IMR-90 (cell line): ENCODE results near the gene TRIO. TPM values are rescaled to one million over a fixed set of nuclear protein-coding genes. Genes with fewer than 3 reads are reported as not detected.

ENCODE experiments used
- ATAC-seq: fragments of 200-7000 bp; cut with Tn5 transposase; 2 replicates; pipeline ENCODE4 v1.9.1; 2020; ENCODE audit warnings: low read depth, mild to moderate bottlenecking, moderate library complexity
- BruUV-seq: library from RNA; stranded (reverse); fragments of 400-500 nt; replicated peaks from 2 replicates; lab custom pipeline; 2021; lab: Mats Ljungman, UMichigan
- CTCF ChIA-PET: fragments of 300-600 bp; formaldehyde crosslinking; extraction: SDS; loops from one replicate; lab custom pipeline; 2021; ENCODE audit warnings: antibody characterized with exemption; lab: Yijun Ruan, JAX
- POLR2A ChIA-PET: fragments of 300-600 bp; sonication (Branson Sonifier 250); formaldehyde crosslinking; loops from one replicate; lab custom pipeline; 2022; ENCODE audit warnings: antibody characterized with exemption; ENCODE audit not compliant: unreplicated experiment; lab: Charles Lee
- DNase-seq: peaks from one replicate; pipeline ENCODE4 v3.0.0; 2013
- H2AFZ ChIP-seq: replicated peaks from 2 replicates; pipeline ENCODE3; 2013; ENCODE audit warnings: low read length, mild to moderate bottlenecking; ENCODE audit not compliant: poor library complexity
- H2AK5ac ChIP-seq: 2 replicates; pipeline ENCODE4 v1.6.1; 2013; ENCODE audit warnings: low read depth, low read length, inconsistent platforms
- H2AK9ac ChIP-seq: replicated peaks from 2 replicates; pipeline ENCODE3; 2013; ENCODE audit warnings: mild to moderate bottlenecking, low read depth, low read length, moderate library complexity; ENCODE audit not compliant: poor library complexity
- H2BK120ac ChIP-seq: 2 replicates; pipeline ENCODE4 v1.6.1; 2013; ENCODE audit warnings: low read depth, low read length, inconsistent platforms
- H2BK15ac ChIP-seq: 3 replicates; pipeline ENCODE4 v1.6.1; 2013; ENCODE audit warnings: low read depth, low read length, inconsistent platforms
- H2BK20ac ChIP-seq: 2 replicates; pipeline ENCODE4 v1.6.1; 2013; ENCODE audit warnings: low read depth, mild to moderate bottlenecking, inconsistent platforms, low read length, moderate library complexity
- H2BK5ac ChIP-seq: 2 replicates; pipeline ENCODE4 v1.6.1; 2013; ENCODE audit warnings: mild to moderate bottlenecking, low read depth, low read length, inconsistent platforms; ENCODE audit not compliant: poor library complexity, severe bottlenecking
- H3K14ac ChIP-seq: replicated peaks from 2 replicates; pipeline ENCODE4 v1.6.1; 2013; ENCODE audit warnings: low read depth, low read length, inconsistent platforms
- H3K18ac ChIP-seq: 2 replicates; pipeline ENCODE4 v1.6.1; 2013; ENCODE audit warnings: low read depth, low read length, control low read depth
- H3K23ac ChIP-seq: 2 replicates; pipeline ENCODE4 v1.6.1; 2013; ENCODE audit warnings: low read depth, low read length, inconsistent platforms
- H3K27ac ChIP-seq: 2 replicates; pipeline ENCODE4 v1.5.1; 2013; ENCODE audit warnings: mild to moderate bottlenecking, control low read depth, low read length; ENCODE audit not compliant: insufficient read depth
- H3K27me3 ChIP-seq: 2 replicates; pipeline ENCODE4 v1.6.1; 2013; ENCODE audit warnings: low read length; ENCODE audit not compliant: control insufficient read depth, insufficient read depth
- H3K36me3 ChIP-seq: 2 replicates; pipeline ENCODE4 v1.6.1; 2013; ENCODE audit warnings: low read length, mixed read lengths; ENCODE audit not compliant: control insufficient read depth, insufficient read depth
- H3K4ac ChIP-seq: 2 replicates; pipeline ENCODE4 v1.6.1; 2013; ENCODE audit warnings: low read depth, low read length, inconsistent platforms
- H3K4me1 ChIP-seq: 2 replicates; pipeline ENCODE4 v1.6.1; 2013; ENCODE audit warnings: low read length, mixed read lengths; ENCODE audit not compliant: control insufficient read depth, insufficient read depth
- H3K4me2 ChIP-seq: 2 replicates; pipeline ENCODE4 v1.6.1; 2013; ENCODE audit warnings: low read depth, mild to moderate bottlenecking, control low read depth, low read length, moderate library complexity
- H3K4me3 ChIP-seq: 2 replicates; pipeline ENCODE4 v1.5.1; 2013; ENCODE audit warnings: low read depth, mild to moderate bottlenecking, control low read depth, low read length, moderate library complexity; ENCODE audit not compliant: insufficient read depth
- H3K56ac ChIP-seq: 2 replicates; pipeline ENCODE4 v1.6.1; 2013; ENCODE audit warnings: low read length, inconsistent platforms; ENCODE audit not compliant: insufficient read depth; ENCODE audit errors: extremely low read depth
- H3K79me1 ChIP-seq, 2 experiments: 2 replicates each; pipeline ENCODE4 v1.6.1; 2013; ENCODE audit warnings: low read length in 2 of 2, inconsistent platforms in 1 of 2, low read depth in 1 of 2
- H3K9ac ChIP-seq: 2 replicates; pipeline ENCODE4 v1.6.1; 2013; ENCODE audit warnings: low read depth, low read length, control low read depth
- H3K9me1 ChIP-seq: 2 replicates; pipeline ENCODE4 v1.6.1; 2013; ENCODE audit warnings: low read length, inconsistent platforms; ENCODE audit not compliant: insufficient read depth
- H3K9me3 ChIP-seq: 2 replicates; pipeline ENCODE4 v1.6.1; 2013; ENCODE audit warnings: low read length; ENCODE audit not compliant: control insufficient read depth, insufficient read depth
- H4K20me1 ChIP-seq: 2 replicates; pipeline ENCODE4 v1.6.1; 2013; ENCODE audit warnings: low read length, inconsistent platforms; ENCODE audit not compliant: insufficient read depth
- H4K5ac ChIP-seq: 2 replicates; pipeline ENCODE4 v1.6.1; 2013; ENCODE audit warnings: mild to moderate bottlenecking, low read depth, low read length, control low read depth
- H4K8ac ChIP-seq, 2 experiments: 2 replicates each; pipeline ENCODE4 v1.6.1; 2013; ENCODE audit warnings: low read depth in 2 of 2, low read length in 2 of 2, control low read depth in 1 of 2, inconsistent platforms in 1 of 2
- H4K91ac ChIP-seq: 2 replicates; pipeline ENCODE4 v1.6.1; 2013; ENCODE audit warnings: low read depth, low read length, inconsistent platforms; ENCODE audit not compliant: insufficient read depth
- BHLHE40 ChIP-seq: fragments of 150-350 bp; IDR thresholded peaks from 2 replicates; pipeline ENCODE4 v1.6.1; 2016; ENCODE audit warnings: mild to moderate bottlenecking, low read depth, low read length
- CEBPB ChIP-seq: IDR thresholded peaks from 2 replicates; pipeline ENCODE4 v1.6.1; 2012; ENCODE audit warnings: low read depth, low read length, improper control_type of control experiment
- CHD1 ChIP-seq: IDR thresholded peaks from 2 replicates; pipeline ENCODE4 v1.6.1; 2012; ENCODE audit warnings: low read depth, low read length, improper control_type of control experiment
- FOS ChIP-seq: fragments of 150-350 bp; IDR thresholded peaks from 2 replicates; pipeline ENCODE4 v1.6.1; 2016; ENCODE audit warnings: low read depth, low read length
- MAFK ChIP-seq: IDR thresholded peaks from 2 replicates; pipeline ENCODE4 v1.6.1; 2012; ENCODE audit warnings: low read depth, low read length, improper control_type of control experiment
- MAZ ChIP-seq: IDR thresholded peaks from 2 replicates; pipeline ENCODE4 v1.6.1; 2012; ENCODE audit warnings: low read depth, mild to moderate bottlenecking, low read length, improper control_type of control experiment, moderate library complexity, borderline replicate concordance
- NFE2L2 ChIP-seq: fragments of 150-350 bp; IDR thresholded peaks from 2 replicates; pipeline ENCODE4 v1.6.1; 2016; ENCODE audit warnings: low read depth, mild to moderate bottlenecking, low read length
- POLR2A ChIP-seq: IDR thresholded peaks from 2 replicates; pipeline ENCODE4 v1.6.1; 2012; ENCODE audit warnings: mild to moderate bottlenecking, low read depth, low read length
- RAD21 ChIP-seq: IDR thresholded peaks from 2 replicates; pipeline ENCODE4 v1.6.1; 2012; ENCODE audit warnings: low read length, improper control_type of control experiment
- RCOR1 ChIP-seq: IDR thresholded peaks from 2 replicates; pipeline ENCODE4 v1.6.1; 2012; ENCODE audit warnings: mild to moderate bottlenecking, low read length, improper control_type of control experiment; ENCODE audit not compliant: insufficient replicate concordance
- RFX5 ChIP-seq: IDR thresholded peaks from 2 replicates; pipeline ENCODE4 v1.8.0; 2012; ENCODE audit warnings: low read depth, mild to moderate bottlenecking, low read length, moderate library complexity
- SMC3 ChIP-seq: fragments of 150-350 bp; IDR thresholded peaks from 2 replicates; pipeline ENCODE4 v1.6.1; 2016; ENCODE audit warnings: low read depth, mild to moderate bottlenecking, antibody characterized with exemption, low read length, moderate library complexity
- WGBS, 2 experiments: methylation state at CpG; one replicate each; pipeline versions ENCODE4 v1.1.5 to v1.1.7; 2013; ENCODE audit warnings: missing lambda C conversion rate in 2 of 2; ENCODE audit not compliant: insufficient read length in 1 of 2; ENCODE audit errors: extremely low coverage in 2 of 2; 5-methylcytosine and 5-hydroxymethylcytosine counted together
- dilution Hi-C: fragments of 300-500 bp; cut with HindIII; formaldehyde crosslinking; loops from one replicate; pipeline ENCODE4 v1.14.3; 2018; ENCODE audit warnings: low sequenced_read_pairs; ENCODE audit not compliant: unreplicated experiment
- in situ Hi-C: fragments of 300-500 bp; cut with MboI; formaldehyde crosslinking; loops from 3 replicates; pipeline ENCODE4 v1.14.3; 2019; ENCODE audit warnings: low sequenced_read_pairs, inconsistent platforms, mixed read lengths
- intact Hi-C: fragments of 100-400 bp; cut with micrococcal nuclease; formaldehyde crosslinking; loops from 2 replicates; pipeline ENCODE4 v1.10.0; 2022
- polyA plus RNA-seq, 3 experiments: library from polyadenylated mRNA; depleted of rRNA; stranded (reverse); fragments of >200 nt; gene quantifications; 2 replicates each; pipeline ENCODE4 v1.2.3, GENCODE V29; 2012; ENCODE audit warnings: low replicate concordance in 1 of 3
- total RNA-seq: library from RNA; depleted of rRNA; stranded (reverse); fragments of >200 nt; gene quantifications from 2 replicates; pipeline ENCODE4 v1.2.3, GENCODE V29; 2012
- TF ChIP-seq, protein P1 (sequence below): conservative IDR thresholded peaks from 2 replicates; pipeline ENCODE4 v1.5.1; 2012; ENCODE audit warnings: mild to moderate bottlenecking, low read depth, low read length, improper control_type of control experiment
- TF ChIP-seq, protein P2 (sequence below): fragments of 150-350 bp; IDR thresholded peaks from 2 replicates; pipeline ENCODE4 v1.6.1; 2017; ENCODE audit warnings: mild to moderate bottlenecking, antibody characterized with exemption, low read length, low read depth
- TF ChIP-seq, protein P3 (sequence below): fragments of 150-350 bp; IDR thresholded peaks from 2 replicates; pipeline ENCODE4 v1.6.1; 2016; ENCODE audit warnings: low read depth, mild to moderate bottlenecking, low read length, moderate library complexity, borderline replicate concordance

Gene TRIO
- total and polyA plus RNA-seq, 2 of the 4 experiments (the other 2 are of a cell fraction), result 206 to 522 TPM

DNA sequence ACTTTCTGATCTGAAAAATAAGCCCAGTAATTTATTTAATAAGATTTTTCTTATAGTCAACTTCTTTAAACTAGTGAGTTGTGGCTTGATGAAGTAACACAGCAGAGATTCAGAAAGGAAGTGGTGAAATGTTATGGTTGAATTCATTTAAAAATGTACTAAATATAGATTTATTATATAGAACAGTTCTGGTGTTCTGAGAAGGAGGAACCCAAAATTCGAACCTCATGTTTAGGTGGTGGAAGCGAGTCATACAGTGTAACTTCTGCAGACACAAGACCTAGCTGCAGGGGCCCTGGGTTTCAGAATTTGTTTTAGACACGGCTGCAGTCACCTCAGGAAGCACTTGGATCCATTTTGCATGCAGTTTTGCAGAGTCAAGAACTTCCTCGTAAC, 188.2 kb downstream of the TRIO start:
- CTCF ChIA-PET, result no interaction called here
- intact Hi-C loops, result no loop called here
- no TSS peak for BruUV-seq

More for the DNA sequence above, 188.2 kb downstream of the TRIO start:
- Histone ChIP-seq H3K4ac (no peak overlapping the region), H2AK9ac (no peak overlapping the region), H3K23ac (no peak overlapping the region), H3K56ac (no peak overlapping the region), H2BK15ac (no peak overlapping the region), H2BK120ac (no peak overlapping the region), H3K36me3 (peaks cover 60% of the 10 kb centered on the region), H2BK20ac (no peak overlapping the region), H3K27me3 (no peaks in the 10 kb centered on the region), H3K18ac (no peak overlapping the region), H2BK5ac (peak overlapping the region; percentile 6), H3K4me2 (no peak overlapping the region), H3K14ac (no peak overlapping the region), H3K79me1 (peaks cover 63 to 84% of the 10 kb centered on the region in 2 experiments), H3K9me1 (peaks cover 23% of the 10 kb centered on the region), H3K4me3 (no peak overlapping the region), H2AFZ (no peak overlapping the region), H4K20me1 (peaks cover 93% of the 10 kb centered on the region), H2AK5ac (no peak overlapping the region), H4K5ac (no peak overlapping the region), H3K4me1 (peaks cover 18% of the 10 kb centered on the region), H3K9me3 (no peaks in the 10 kb centered on the region), H4K8ac (no peak overlapping the region), H3K9ac (no peak overlapping the region), H3K27ac (no peak overlapping the region), H4K91ac (no peak overlapping the region)
- in situ Hi-C loops, result no loop called here
- no peak for TF ChIP-seq RCOR1
- TF ChIP-seq MAFK, result no peak
- TF ChIP-seq BHLHE40, result no peak
- TF ChIP-seq FOS, result no peak
- no peak for TF ChIP-seq SMC3
- TF ChIP-seq, protein P1, sequence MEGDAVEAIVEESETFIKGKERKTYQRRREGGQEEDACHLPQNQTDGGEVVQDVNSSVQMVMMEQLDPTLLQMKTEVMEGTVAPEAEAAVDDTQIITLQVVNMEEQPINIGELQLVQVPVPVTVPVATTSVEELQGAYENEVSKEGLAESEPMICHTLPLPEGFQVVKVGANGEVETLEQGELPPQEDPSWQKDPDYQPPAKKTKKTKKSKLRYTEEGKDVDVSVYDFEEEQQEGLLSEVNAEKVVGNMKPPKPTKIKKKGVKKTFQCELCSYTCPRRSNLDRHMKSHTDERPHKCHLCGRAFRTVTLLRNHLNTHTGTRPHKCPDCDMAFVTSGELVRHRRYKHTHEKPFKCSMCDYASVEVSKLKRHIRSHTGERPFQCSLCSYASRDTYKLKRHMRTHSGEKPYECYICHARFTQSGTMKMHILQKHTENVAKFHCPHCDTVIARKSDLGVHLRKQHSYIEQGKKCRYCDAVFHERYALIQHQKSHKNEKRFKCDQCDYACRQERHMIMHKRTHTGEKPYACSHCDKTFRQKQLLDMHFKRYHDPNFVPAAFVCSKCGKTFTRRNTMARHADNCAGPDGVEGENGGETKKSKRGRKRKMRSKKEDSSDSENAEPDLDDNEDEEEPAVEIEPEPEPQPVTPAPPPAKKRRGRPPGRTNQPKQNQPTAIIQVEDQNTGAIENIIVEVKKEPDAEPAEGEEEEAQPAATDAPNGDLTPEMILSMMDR, result no peak
- no peak for TF ChIP-seq CHD1
- TF ChIP-seq RFX5, result no peak
- no peak for TF ChIP-seq MAZ
- TF ChIP-seq, protein P2, sequence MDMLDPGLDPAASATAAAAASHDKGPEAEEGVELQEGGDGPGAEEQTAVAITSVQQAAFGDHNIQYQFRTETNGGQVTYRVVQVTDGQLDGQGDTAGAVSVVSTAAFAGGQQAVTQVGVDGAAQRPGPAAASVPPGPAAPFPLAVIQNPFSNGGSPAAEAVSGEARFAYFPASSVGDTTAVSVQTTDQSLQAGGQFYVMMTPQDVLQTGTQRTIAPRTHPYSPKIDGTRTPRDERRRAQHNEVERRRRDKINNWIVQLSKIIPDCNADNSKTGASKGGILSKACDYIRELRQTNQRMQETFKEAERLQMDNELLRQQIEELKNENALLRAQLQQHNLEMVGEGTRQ, result no peak
- TF ChIP-seq, protein P3, sequence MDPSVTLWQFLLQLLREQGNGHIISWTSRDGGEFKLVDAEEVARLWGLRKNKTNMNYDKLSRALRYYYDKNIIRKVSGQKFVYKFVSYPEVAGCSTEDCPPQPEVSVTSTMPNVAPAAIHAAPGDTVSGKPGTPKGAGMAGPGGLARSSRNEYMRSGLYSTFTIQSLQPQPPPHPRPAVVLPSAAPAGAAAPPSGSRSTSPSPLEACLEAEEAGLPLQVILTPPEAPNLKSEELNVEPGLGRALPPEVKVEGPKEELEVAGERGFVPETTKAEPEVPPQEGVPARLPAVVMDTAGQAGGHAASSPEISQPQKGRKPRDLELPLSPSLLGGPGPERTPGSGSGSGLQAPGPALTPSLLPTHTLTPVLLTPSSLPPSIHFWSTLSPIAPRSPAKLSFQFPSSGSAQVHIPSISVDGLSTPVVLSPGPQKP, result no peak
- no peak for TF ChIP-seq RAD21
- TF ChIP-seq POLR2A, result no peak
- no peak for TF ChIP-seq NFE2L2
- TF ChIP-seq CEBPB, result no peak
- POLR2A ChIA-PET, result no interaction called here
- ATAC-seq (no peak), DNase-seq (peak; percentile 32)
- WGBS, 2 experiments, result no CpG with 5 or more reads among the region's 4 CpGs
- dilution Hi-C loops, result no loop called here
